GM18858 (cell line): ENCODE results near the gene LLCFC1.

Experiments
- ATAC-seq: cut with Tn5 transposase; IDR thresholded peaks from one replicate; pipeline ENCODE4 v1.9.1; 2021; ENCODE audit not compliant: unreplicated experiment

The LLCFC1 gene

DNA sequence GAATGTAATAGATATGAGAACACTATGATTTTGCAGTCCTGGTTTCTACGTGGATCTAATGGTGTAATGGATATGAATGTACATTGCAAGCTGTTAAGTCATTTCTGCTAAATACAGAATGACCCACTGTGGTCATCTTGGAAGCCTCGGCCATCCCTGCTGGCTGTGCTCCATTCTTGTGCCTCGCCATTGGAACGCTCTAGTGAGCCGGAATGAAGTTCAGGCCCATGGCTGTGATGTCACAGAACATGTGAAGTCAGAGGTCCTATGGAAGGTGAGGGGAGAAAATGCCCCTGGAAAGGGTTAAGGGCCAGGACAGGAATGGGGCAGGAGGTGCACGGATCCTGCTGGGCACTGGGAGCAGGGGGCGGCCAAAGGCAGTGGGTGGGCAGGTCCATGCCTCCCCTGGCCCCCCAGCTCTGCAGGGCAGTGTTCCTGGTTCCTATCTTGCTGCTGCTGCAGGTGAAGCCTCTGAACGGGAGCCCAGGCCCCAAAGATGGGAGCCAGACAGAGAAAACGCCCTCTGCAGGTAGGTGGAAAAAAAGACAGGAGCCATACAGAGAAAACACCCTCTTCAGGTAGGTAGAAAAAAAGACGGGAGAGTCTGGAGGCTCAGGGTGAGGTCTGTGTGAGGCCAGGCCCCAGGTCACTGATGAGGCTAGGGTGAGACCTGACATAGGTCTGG, at the start of gene LLCFC1:
LLCFC1 (plus strand) TSS at position 259 of the 685 bp plus-strand sequence; CDS start at position 397, 138 bp downstream.
- no peak for ATAC-seq

DNA sequence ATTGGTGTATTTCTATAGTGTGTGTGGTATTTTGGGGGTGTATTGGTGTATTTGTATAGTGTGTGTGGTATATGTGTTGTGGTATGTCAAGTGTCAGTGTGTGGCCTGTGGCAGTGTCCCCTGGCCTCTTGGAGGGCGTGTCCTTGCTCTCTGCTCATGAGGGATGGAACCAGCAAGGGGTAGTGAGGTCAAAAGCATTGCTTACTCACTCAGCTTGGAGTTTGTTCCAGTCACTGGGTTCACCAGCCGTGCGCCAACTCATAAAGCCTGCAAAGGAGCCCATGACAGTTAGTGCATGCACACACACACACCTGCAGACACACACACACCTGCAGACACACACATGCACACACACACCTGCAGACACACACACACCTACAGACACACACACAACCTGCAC, 49.5 kb upstream of the LLCFC1 start:
- ATAC-seq, result no peak

DNA sequence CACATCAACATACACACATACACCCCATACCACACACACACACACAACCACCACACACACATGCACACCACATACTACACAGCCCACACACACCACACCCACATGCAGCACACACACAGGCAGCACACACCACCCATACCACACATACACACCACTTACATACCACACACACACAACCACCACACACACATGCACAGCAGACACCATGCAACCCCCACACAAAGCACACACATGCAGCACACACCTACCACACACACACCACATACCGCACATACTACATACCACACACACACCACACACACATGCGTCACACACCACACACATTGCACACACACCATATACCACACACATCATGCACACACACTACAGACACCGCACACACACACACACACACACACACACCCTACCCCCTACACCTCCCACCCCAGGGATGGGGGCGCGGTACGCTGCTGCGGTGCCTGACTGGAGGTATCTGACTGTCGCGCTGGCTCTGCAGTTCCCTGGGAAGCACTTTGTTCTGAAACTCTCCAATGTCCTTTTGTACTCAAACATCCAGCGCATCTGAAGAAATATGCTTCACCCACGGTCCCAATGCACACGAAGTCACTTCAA, 48.3 kb upstream of the LLCFC1 start:
- no peak for ATAC-seq

DNA sequence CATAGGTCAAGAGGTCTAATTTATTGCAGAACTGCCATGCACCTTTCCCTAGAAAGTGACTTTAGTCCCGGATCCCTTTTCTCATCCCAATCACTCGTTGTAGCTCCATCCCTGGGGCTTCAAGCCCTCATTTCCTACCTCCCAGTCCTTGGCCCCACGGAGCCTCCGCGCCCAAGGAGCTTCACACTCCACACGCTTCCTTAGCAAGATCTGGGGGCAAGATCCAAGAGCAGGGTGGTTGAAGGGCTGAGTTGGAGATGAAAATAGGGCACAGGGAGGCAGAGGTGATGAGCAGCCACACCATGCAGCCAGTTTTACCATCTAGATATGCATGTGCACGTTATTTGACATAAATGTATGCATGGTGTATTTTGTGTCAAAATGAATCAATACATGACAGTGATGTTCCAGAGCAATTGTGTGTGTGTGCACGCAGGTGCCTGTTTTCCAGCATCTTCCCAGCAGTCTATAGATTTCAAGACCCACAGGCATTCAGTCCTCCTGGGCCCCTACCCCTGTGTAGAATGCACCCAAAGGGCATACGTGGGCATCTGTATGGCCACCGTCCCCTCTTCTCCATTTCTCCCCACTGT, 47.7 kb upstream of the LLCFC1 start:
- no peak for ATAC-seq

DNA sequence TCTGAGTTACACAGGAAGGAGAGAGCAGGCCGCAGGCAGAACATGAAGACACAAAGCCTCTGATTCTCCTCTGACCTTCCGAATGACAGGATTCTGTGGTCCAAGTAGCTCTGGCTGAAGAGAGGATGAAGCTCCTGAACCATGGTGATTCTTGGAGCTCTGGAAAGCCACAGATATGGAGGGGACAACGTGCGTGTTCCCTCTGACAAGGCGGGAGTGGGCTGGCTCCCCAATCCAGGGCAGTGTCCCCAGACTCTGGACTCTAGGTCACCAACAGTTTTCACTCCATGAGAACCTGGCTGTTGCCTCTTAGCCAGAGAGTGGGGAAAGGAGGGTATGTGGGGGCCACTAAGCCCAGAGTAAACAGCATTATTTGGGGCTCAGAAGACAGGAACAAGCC, 46.3 kb upstream of the LLCFC1 start:
- ATAC-seq, result no peak

DNA sequence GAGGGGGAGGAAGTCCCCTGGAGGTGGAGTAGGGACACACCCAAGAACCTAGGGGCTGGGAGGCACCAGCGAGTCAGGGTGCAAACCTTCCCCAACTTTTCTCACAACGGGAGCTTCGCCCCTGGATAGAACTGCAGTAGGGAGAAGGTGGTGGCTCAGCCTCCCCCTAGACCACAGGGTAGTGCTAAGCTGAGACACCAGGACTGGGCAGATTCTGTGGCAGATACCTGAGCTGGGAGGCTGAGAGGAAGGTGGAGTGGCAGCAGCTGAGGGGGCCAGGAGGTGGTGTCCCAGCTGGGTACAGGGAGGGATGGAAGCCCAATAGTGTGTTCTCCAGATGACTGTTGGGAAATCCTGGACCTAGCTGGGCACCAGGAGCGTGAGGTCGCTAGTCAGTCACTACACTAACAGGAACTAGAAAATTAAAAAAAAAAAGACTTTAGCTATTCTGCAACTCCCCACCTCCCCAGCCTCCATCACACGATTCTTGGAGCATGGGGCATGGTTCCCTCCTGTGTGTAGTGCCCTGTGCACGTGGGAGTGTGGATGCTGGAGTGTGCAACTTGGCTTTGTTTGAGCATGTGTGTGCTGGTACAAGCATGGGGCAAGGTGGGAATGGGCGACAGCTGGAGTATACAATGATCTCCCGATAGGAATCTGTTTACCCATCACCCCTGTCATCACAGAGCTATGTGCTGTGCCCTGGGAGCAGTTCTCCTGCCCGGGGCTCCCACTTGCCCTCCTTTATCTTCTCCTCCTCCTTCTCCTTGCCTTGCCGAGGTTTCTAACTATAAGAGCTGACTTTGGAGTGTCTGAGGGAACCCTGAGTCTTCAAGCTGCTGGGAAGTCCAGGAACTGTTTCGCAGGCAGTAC, 44.9 kb upstream of the LLCFC1 start:
- no peak for ATAC-seq

DNA sequence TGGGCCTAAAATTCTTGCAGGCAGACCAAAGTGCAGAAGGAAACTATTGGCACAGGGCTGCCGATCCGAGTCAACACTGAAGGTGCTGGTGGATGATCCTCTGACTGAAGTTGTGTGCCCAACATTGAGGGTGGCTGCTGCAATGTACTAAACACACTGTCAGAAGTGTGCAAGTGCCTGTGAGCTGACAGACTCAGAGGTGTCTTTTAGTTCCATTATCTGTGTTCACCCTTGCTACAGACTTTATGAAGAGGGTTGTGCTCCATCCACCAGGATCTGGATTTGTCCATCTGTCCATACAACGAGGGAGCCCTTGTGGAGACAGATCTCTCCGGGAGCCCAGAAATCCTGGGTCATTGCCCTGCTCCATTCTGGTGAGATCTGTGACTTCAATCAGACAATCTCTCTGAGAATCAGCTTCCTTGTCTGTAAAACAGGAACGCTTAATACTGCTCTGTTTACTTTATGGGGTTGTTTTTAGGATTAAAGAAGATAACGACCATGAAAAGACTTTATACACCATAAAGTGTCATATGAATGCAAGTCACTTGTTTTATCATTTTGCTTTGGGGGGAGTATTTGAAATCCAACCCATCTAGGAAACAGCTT, 44.2 kb upstream of the LLCFC1 start:
- no peak for ATAC-seq

DNA sequence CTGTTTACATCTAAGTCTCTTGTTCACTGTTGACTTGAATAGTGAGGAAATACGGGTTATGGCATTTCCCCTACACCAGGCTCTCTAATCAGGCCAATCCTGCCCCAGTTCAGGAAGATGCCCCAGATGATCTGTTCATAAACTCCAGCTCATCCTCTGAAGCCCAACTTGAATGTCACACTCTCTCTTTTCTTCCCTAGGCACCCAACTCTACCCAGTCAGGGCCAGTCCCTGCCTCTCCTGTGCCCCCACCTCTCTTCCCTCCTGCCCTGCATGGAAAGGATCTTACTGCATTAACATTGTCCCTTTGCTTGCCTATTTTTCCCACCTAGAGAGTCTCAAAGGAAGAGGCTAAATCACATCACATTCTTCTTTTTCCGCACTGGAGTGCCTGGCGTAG, 43.1 kb upstream of the LLCFC1 start:
- no peak for ATAC-seq

DNA sequence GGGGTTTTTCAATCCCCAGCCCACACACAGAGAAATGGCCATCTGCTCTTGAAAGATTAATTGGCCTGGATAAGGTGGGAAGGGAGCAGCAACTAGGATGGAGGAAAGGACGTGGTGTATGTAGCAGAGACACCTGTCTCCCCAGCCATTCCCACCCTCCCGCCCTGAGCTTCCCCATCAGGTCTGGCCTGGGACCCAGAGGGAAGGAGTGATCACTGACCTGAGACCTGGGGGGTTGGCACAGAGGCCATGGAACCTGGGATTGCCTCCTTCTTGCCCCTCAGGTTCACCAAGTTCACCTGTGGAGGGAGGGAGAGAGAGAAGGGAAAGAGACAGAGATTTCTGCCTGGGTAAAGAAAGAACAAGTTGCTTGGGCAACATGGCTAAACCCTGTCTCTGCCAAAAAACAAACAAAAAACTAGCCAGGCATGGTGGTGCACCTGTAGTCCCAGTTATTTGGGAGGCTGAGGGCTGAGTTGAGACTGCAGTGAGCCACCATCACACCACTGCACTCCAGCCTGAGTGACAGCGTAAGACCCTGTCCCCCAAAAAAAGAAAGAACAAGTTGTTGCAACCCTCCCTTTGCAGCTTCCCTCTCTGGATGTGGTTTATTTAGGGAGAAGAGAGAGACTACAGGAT, 42.4 kb upstream of the LLCFC1 start:
- no peak for ATAC-seq

DNA sequence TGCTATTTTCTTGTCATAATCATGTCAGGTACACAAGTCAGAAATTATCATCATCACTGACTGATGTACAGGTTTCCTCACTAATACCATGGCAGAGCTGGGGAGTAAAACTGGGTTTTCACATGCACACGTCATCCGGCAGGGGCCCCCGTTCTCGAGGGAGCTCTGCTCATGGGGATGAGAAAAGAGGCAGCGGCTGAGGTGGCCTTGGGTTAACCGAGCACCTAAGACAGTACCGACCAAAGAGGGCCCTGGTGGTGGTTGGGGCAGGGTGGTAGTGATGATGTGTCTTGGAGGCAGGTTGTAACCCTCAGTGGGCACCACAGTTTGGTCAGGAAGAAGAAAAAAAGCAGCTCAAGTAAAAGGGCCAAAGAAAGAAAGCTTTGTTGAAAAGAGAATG, 41.6 kb upstream of the LLCFC1 start:
- ATAC-seq, result no peak

DNA sequence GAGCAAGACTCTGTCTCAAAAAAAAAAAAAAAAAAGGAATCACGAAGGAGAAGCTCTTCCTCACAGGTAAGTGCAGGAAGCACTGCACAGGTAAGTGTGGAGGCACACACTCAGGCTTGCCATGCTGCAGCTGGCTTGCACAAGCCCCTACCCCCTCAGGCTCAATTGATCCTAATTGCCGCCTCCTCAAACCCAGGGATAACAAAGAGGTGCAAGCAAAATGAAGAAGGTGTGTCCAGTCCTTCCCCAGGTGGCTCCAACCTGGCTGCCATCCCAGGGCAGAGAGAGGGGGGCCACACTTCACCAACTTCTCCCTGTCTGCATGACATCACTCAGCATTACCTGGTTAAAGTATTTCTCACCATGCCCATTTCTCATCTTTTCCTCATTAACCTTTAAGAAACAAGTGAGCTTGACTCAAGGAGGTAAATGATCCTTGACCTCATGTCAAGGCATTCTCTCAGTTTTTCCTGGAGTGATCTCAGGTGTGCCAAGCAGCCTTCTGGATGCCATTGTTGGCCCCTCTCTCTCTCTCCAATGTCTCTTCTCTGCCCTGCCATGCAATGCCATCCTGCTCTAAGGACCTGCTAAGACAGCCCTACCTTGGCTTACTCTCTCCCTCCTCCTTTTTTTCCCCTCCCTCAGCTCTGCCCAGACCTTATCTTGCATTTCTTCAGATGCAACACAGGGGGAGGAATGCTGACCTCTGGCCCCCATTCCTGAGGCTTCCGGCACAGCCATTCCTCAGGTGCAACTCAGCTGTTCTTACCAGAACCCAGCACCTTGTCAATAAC, 40.7 kb upstream of the LLCFC1 start:
- no peak for ATAC-seq

DNA sequence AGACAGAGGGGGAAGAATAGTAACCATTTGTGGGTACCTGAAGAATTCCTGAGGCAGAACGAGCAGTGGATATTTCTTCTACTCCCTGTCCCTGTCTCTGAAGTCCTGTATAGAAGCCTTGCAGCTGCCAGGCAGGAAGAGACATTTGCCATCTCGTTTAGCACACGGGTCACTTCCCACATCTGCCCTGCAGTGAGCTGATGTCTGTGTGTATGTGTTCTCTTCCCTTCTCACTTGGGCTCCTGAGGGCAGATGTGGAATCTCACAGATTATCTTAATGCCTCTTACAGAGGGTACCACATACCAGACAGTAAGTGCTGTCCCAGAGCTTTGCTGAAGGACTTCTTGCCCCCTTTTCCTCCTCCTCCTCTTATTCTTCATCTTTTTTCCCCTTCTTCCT, 39.6 kb upstream of the LLCFC1 start:
- ATAC-seq, result no peak

DNA sequence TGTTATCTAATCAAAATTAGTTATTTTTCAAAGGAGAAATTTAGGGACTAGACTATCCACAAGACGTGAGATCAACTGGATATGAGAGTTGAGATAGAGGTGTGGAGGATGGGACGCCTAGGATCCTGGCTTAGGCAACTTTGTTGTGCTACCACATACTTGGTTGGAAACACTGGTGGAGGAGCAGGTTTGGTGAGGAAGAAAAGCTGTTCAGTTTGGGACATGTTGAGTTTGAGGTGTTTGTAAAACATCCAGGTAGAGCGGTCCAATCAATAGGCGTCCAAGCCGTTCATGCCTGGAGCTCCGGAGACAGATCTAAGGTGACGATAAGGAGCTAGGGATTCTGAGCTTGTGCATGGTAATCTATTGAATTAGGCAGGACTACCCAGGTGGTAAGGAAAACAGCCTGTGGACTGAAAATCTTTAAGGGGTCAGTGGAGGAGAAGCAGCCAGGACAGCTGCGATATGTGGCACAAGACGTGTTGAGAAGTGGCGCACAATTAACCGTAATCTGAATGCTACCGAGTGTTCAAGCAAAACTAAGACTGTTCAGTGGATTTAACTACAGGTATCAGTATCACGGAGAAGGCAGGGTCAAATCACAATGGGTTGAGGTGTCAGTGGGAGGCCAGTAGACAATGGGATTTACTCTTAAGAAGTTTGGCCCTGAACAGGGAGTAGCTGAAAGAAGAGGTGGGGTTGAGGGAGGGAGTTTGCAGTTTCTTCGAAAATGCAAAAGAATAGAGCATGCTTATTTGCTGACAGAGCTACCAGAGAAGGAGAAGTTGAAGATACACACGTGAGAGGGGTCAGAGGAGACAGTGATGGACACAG, 37.6 kb upstream of the LLCFC1 start:
- ATAC-seq, result no peak

DNA sequence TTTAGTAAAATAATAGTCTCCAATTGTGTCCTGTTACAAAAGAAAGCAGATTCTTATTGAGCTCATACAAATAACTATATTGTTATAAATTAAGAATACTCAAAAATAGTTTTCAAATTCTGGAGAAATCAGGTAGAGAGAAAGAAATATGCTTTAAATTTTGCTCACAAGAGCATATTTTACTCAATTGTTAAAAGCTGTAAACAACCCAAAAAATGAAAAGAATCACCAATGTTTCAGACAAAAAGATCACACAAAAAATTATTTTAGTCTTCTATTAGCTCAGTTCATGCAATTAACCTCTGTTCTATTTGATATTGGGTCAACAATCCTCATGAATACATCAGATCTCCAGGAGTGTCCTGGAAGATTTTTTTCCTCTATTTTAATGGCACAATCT, 35.2 kb upstream of the LLCFC1 start:
- no peak for ATAC-seq

DNA sequence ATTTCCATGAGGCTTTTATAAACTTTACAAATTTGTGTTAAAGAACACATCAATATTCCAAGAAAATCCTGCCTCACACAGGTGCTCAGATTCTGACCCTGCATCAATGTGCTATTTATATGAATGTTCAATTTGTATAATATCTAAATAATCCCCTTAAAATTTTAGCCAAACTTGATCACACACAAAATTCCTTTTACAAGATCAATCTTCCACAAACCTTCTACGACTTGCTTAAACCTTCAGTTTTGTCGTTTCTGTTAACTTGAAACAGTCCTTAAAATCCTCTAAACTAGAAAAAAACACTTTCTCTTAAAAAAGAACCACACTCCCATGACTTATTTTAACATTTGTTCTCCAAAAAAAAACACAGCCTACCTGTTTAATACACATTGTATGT, 33.5 kb upstream of the LLCFC1 start:
- ATAC-seq, result no peak

DNA sequence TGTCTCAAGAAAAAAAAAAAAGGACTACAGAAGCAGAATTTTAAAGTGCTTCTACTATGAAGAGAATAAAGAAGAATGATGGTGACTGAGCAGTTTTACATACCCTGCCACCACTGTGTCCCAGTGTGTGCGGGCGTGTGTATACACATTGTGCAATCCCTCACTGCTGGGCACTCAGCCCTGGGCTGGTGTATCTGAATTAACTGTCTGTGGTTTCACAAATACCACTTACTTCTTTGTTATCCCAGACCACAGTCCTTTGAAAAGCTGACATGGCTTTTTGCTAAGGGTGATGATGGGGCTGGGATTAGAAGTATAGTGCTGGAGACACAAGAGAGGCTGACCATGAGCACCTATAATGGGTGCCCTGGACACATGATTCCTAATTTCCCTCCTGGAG, 32.6 kb upstream of the LLCFC1 start:
- no peak for ATAC-seq

DNA sequence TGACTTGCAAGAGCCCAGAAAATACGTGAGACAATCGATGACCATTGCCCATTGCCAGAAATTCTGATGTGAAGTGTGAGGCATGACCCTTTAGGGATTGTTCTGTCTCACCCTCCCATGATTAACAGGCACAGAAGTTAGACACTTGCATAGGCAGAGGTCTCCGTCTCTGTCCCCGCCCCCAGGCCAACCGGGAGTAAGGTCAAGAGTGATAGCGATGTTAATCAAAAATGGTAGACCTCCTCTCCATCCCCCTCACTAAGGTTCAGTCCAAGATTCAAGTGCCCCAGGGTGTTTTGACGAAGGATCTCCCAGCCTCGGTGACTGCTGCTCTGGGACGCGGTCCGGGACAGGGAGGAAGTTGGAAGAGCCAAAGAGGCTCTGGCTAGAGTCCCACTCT, 31.0 kb upstream of the LLCFC1 start:
- ATAC-seq, result no peak

DNA sequence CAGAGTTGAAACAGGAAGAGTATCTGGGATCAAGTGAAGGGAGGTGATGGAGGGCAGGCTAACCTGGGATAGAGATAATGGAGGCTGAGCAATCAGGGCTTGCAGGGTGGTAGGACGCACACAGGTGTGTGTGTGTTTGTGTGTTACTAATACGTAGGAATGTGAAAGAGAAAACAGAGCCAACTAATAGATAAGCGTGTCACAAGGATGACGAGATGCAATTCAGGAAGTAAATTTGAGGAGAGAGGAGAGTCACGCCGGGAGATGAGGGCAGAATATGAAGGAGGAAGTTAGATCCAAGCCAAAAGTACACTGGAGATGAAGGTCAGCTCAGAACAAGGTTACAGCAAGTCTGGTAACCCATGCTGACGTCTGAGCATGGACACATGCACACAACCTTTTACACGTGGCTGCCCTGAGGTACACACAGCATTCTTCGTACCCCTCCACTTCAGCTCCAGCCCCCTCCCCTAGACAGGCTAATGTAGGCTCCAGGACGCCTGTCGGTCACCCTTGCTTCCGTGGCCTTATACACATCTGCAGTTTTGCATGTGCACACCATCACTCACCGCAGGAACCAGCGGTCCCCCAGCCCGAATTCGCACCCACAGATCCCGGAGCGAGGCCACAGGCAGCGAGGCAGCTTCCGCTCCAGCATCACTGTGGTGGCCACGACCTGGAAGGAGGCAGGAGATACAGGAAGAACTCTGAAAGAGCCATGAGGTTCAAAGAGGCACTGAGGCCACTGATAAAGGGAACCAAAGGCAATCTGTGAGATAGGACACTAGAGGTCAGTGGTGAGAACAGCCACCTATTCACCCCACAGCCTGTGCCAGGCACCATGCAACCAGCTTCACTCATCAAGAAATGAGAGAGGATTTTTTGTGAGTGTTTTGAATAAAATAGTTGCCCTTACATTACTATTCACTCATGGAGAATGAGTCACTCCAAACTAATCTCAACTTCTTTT, 30.1 kb upstream of the LLCFC1 start:
- ATAC-seq, result no peak
